NCI-H2107 (cell line): ENCODE data around the gene ZNF681.
"Not testable (repeated sequence)": the region's sequence is repeated elsewhere in the genome, so short reads cannot be mapped to it uniquely, and the experiment has no call there.

Source experiments
- DNase-seq: peaks from one replicate; lab custom pipeline; 2025; lab: John Stamatoyannopoulos, UW

Gene ZNF681

DNA sequence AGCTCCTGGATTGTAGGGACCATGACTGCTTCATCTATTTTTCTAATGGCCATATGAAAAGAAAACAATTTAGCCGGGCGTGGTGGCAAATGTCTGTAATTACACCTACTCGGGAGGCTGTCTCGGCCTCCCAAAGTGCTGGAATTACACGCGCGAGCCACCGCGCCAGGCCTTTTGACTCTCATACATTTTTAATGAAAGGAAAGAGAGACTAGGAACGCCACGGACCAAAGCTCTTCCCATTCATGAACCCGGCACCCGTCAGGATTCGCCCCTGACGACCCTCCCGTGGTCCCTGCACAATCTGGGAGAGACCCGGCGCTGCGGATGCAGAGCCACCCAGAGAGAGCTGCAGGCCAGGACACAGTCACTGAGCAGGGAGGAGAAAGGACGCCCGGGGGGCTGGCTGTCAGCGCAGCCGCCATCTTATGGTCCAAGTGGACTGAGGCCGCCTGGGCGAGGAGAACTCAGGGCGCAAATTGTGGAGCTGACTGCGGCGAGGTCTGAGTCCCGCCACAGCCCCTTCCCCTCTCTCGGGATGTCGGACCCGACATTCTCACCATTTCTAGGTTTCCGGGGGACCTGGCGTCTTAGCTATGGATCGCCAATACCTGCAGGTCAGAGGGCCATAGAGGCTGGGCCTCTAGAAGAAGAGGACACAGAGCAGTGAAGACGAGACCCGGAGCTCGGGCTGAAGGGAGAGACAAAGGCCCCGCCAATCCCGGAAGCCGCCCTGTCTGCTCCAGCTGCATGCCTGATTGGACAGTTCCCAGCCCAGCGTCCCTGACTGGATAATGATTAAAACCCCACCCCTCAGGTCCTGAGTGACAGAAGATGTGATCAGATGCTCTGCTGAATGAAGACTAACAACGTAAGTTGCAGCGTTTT is at the start of gene ZNF681:
TSS of gene ZNF681 (minus strand) at position 705 of the 888 bp plus-strand sequence. CDS start at position 563, 142 bp downstream.
- DNase-seq = no peak

- DNase-seq = no peak
Observed at GRCh38 chr19:23804676-23805075, 46.0 kb upstream of the ZNF681 start.

DNA sequence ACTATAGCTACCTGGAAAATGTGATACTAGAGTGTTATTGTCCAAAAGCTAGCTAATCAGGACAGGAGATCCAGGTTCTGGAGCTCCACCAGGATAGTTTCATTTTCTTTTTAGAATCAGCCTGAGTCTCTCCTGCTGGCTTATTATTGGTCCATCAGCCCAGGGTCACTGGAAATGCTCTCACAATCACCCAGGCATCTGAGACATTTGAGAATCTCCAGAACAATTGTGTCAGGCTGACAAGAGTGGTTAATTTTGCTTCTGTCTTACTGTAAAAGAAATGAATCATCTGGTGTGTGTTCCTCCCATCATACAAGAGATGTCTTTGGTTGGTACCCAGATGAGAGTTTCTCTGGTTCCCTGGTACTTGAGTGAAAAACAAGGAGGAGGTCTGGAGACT is 43.6 kb upstream of the ZNF681 start:
- no peak for DNase-seq

GRCh38 chr19:23801803-23802202 is 43.1 kb upstream of the ZNF681 start:
- no peak for DNase-seq

GRCh38 chr19:23800868-23801267 is 42.2 kb upstream of the ZNF681 start:
- no peak for DNase-seq

GRCh38 chr19:23800271-23800670 is 41.6 kb upstream of the ZNF681 start:
- DNase-seq = no peak

- no peak for DNase-seq
Observed at GRCh38 chr19:23799321-23799720, 40.6 kb upstream of the ZNF681 start.

- DNase-seq = no peak
Observed at GRCh38 chr19:23795462-23795861, 36.8 kb upstream of the ZNF681 start.

DNA sequence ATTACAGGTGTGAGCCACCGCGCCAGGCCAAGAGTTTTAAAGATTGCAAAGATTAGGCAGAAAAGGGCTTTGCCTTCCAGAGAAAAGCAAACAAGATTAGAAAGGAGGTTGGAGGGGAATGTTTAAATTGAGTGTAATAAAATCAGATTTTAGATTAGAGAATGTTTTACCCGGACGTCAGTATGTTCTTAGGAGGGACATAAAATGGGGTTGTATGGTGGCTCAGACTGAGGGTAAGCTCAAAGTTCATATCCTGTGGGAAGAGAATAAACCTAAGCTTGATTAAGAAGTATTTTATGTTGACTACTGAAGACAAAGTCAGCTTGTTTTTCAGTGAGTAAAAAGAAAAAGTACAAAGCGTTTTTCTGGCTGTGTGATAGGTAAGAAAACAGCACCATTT is 34.1 kb upstream of the ZNF681 start:
- no peak for DNase-seq

- no peak for DNase-seq
Observed at GRCh38 chr19:23790641-23791488, 32.2 kb upstream of the ZNF681 start.

GRCh38 chr19:23789246-23789645 is 30.6 kb upstream of the ZNF681 start:
- no peak for DNase-seq

DNA sequence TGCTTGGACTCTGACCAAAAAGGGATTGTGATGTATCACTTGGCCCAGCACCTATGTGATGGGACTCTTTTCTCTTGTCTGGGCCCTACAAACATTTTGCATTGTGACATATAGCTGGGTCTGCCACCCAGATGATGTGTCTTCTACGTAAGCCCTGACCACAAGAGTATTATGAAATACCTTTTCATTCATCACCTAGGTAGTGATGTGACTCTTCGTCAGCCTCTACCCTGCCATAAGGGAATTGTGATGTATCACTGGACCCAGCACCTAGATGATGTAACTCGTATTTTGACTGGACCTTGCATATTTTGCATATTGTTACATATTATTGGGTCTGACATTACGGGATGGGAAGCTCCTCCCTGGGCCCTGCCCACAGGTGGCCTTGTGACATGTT is 29.7 kb upstream of the ZNF681 start:
- no peak for DNase-seq

DNA sequence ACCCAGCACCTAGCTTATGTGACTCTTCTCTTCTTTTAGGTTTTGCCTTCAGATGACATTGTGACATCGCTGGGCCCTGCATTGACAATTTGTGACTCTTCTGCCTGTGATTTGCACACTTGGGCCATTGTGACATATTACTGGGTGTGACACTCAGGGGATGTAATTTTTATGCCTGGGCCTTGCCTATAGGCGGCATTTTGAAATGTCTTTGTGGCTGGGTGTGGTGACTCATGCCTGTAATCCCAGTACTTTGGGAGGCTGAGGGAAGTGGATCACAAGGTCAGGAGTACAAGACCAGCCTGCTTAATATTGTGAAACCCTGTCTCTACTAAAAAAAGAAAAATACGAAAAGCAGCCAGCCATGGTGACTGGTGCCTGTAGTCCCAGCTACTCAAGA is 28.4 kb upstream of the ZNF681 start:
- DNase-seq = no peak

DNA sequence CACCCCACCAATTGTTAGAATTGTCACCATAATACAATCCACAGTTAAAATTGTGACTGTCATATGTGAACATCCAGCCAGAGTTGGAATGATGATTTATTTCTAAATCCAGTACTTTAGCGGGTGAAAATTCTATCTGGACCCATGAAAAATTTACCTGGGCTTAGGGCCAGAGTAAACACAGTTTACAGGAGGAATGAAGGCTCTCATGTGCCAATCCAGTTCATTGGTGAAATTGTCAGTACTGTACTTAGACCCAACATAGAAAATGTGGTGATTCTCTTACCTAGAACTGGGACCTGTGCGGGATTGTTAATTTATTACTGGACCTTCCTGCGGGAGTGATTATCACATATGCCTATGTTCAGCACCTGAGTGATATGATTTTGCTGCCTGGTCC is 27.3 kb upstream of the ZNF681 start:
- no peak for DNase-seq

- no peak for DNase-seq
Observed at GRCh38 chr19:23784274-23784673, 25.6 kb upstream of the ZNF681 start.

GRCh38 chr19:23783636-23784035 is 24.9 kb upstream of the ZNF681 start:
- no peak for DNase-seq

GRCh38 chr19:23779645-23780044 is 21.0 kb upstream of the ZNF681 start:
- no peak for DNase-seq

- DNase-seq = no peak
Observed at GRCh38 chr19:23778566-23778965, 19.9 kb upstream of the ZNF681 start.

GRCh38 chr19:23778036-23778435 is 19.3 kb upstream of the ZNF681 start:
- DNase-seq = not testable (repeated sequence)

- no peak for DNase-seq
Observed at GRCh38 chr19:23777216-23777615, 18.5 kb upstream of the ZNF681 start.

DNA sequence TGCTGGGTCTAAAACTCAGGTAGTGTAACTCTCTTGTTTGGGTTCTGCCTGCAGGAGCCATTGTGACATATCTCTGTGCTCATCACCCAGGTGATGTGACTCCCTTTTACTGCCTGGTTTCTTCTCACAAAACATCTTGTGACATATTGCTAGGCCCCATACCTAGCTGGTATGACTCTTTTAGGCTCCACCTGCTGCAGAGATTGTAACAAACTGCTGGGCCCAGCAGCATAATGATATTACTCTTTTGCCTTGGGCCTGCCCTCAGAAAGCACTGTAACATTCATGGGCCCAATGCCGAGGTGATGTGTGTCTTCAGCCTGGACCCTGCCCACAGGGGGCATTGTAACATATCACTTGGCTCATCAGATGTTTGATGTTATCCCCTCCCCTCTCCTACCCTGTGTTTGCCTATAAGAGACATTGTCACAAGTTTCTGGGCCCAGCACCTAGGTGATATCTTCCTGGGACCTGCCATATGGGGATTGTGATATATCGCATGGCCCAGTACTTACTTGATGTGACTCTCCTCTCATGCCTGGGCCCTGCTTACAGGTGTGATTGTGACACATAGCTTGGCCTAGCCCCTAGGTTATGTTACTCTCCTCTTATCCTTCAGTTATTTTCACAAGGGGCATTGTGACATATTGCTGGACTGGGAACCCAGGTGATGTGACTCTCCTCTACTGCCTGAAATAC is 18.0 kb upstream of the ZNF681 start:
- DNase-seq = no peak

DNA sequence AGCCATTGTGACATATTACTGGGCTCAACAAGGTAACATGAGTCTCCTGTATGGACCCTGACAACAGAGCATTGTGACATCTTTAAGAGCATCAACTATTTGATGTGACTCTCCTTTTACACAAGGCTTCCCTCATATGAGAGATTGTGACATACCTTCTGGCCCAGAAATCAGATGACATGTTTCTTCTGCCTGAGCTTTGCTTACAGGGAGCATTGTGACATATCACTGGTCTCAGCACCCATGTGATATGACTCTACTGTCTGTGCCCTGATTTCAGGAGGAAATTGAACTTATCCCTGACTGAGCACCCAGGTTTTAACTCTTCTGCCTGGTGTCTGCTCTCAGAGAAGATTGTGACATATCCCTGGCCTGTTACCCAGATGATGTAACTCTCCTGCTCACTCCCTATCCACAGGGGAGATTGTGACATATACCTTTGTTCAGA is 15.9 kb upstream of the ZNF681 start:
- DNase-seq = no peak
